Endothelial cell of umbilical vein (primary cell): ENCODE measurements around the gene RUNX2. TPM values are rescaled to one million over a fixed set of nuclear protein-coding genes. Genes with fewer than 3 reads are reported as not detected.

Experiments
- BruUV-seq: library from RNA; stranded (reverse); fragments of 400-500 nt; replicated peaks from 2 replicates; lab custom pipeline; 2021; lab: Mats Ljungman, UMichigan
- CTCF ChIA-PET: fragments of 300-600, 350-600 bp; sonication (Branson Sonifier 250); formaldehyde crosslinking; loops from one replicate; lab custom pipeline; 2021; ENCODE audit warnings: antibody characterized with exemption, inconsistent platforms; lab: Charles Lee
- POLR2A ChIA-PET: fragments of 300-600, 350-600 bp; sonication (Branson Sonifier 250); formaldehyde crosslinking; loops from one replicate; lab custom pipeline; 2021; ENCODE audit warnings: antibody characterized with exemption, inconsistent platforms; lab: Charles Lee
- DNase-seq: peaks from one replicate; pipeline ENCODE4 v3.0.0-alpha.2; 2011; ENCODE audit warnings: low read depth, low spot score
- FAIRE-seq: peaks from 2 replicates; lab custom pipeline; 2011; peaks lifted over from hg19 to GRCh38; lab: Jason Lieb, UNC
- H2AFZ ChIP-seq: 2 replicates; pipeline ENCODE4 v1.6.0; 2012; ENCODE audit warnings: low read depth, low read length, control low read depth, inconsistent platforms
- H3K27ac ChIP-seq: 2 replicates; pipeline ENCODE4 v1.5.1; 2011; ENCODE audit warnings: low read depth, mild to moderate bottlenecking, control low read depth, low read length, moderate library complexity; ENCODE audit not compliant: insufficient read depth
- H3K27me3 ChIP-seq, 2 experiments: 2 replicates each; pipeline versions ENCODE4 v1.6.0 to v1.6.1; 2011; ENCODE audit warnings: low read length in 2 of 2, mixed read lengths in 1 of 2; ENCODE audit not compliant: control insufficient read depth in 2 of 2, insufficient read depth in 2 of 2
- H3K36me3 ChIP-seq, 2 experiments: 2 replicates in 1 of 2; 3 replicates in 1 of 2; pipeline ENCODE4 v1.5.1; 2011; ENCODE audit warnings: low read length in 2 of 2, mild to moderate bottlenecking in 1 of 2, moderate library complexity in 1 of 2; ENCODE audit not compliant: control insufficient read depth in 2 of 2, insufficient read depth in 2 of 2; ENCODE audit errors: extremely low read depth in 1 of 2
- H3K4me1 ChIP-seq: 3 replicates; pipeline ENCODE4 v1.5.1; 2011; ENCODE audit warnings: mild to moderate bottlenecking, low read length; ENCODE audit not compliant: control insufficient read depth, insufficient read depth; ENCODE audit errors: extremely low read depth
- H3K4me2 ChIP-seq: 2 replicates; pipeline ENCODE4 v1.6.1; 2011; ENCODE audit warnings: low read length, control low read depth, mixed read lengths; ENCODE audit not compliant: insufficient read depth
- H3K4me3 ChIP-seq, 3 experiments: fragments of 200-600 bp in 1 of 3; sonication (generic), shearing (Covaris generic) in 1 of 3; replicated peaks in 1 of 3; 2 replicates each; pipeline ENCODE4 v1.5.1; 2011 to 2016; ENCODE audit warnings: control low read depth in 3 of 3, low read length in 3 of 3, mild to moderate bottlenecking in 2 of 3, inconsistent platforms in 1 of 3, low read depth in 1 of 3, moderate library complexity in 1 of 3; ENCODE audit not compliant: insufficient read depth in 1 of 3
- H3K79me2 ChIP-seq: 2 replicates; pipeline ENCODE4 v1.6.0; 2012; ENCODE audit warnings: low read length, inconsistent platforms; ENCODE audit not compliant: control insufficient read depth, insufficient read depth
- H3K9ac ChIP-seq: replicated peaks from 2 replicates; pipeline ENCODE3; 2011; ENCODE audit warnings: low read length, control low read depth; ENCODE audit not compliant: insufficient read depth; ENCODE audit errors: extremely low read depth
- H3K9me1 ChIP-seq: replicated peaks from 3 replicates; pipeline ENCODE4 v1.6.0; 2011; ENCODE audit warnings: mild to moderate bottlenecking, low read length; ENCODE audit not compliant: control insufficient read depth, insufficient read depth; ENCODE audit errors: extremely low read depth
- H3K9me3 ChIP-seq: replicated peaks from 2 replicates; pipeline ENCODE4 v1.5.1; 2012; ENCODE audit warnings: low read length, inconsistent platforms; ENCODE audit not compliant: control insufficient read depth, insufficient read depth
- H4K20me1 ChIP-seq: replicated peaks from 2 replicates; pipeline ENCODE3; 2011; ENCODE audit warnings: mild to moderate bottlenecking, low read length; ENCODE audit not compliant: control insufficient read depth, insufficient read depth; ENCODE audit errors: extremely low read depth
- EZH2 ChIP-seq: IDR thresholded peaks from 2 replicates; pipeline ENCODE4 v1.6.1; 2012; ENCODE audit warnings: borderline replicate concordance, low read depth, mild to moderate bottlenecking, moderate library complexity, low read length, inconsistent platforms; ENCODE audit not compliant: severe bottlenecking
- FOS ChIP-seq: IDR thresholded peaks from 2 replicates; pipeline ENCODE4 v1.6.1; 2011; ENCODE audit warnings: mild to moderate bottlenecking, low read length, moderate library complexity, borderline replicate concordance; ENCODE audit not compliant: insufficient read depth
- GATA2 ChIP-seq: IDR thresholded peaks from 2 replicates; pipeline ENCODE4 v1.7.0; 2011; ENCODE audit warnings: low read depth, mild to moderate bottlenecking, moderate library complexity, mixed read lengths, low read length; ENCODE audit not compliant: insufficient read length, insufficient read depth
- JUN ChIP-seq: IDR thresholded peaks from 2 replicates; pipeline ENCODE4 v1.6.1; 2011; ENCODE audit warnings: borderline replicate concordance, low read depth; ENCODE audit not compliant: insufficient read length, insufficient read depth
- MAX ChIP-seq: IDR thresholded peaks from 2 replicates; pipeline ENCODE4 v1.6.1; 2011; ENCODE audit not compliant: insufficient read depth, insufficient read length
- MYC ChIP-seq: IDR thresholded peaks from one replicate; pipeline ENCODE4 v1.6.1; 2011; ENCODE audit warnings: mild to moderate bottlenecking, low read depth, low read length
- POLR2A ChIP-seq: IDR thresholded peaks from 2 replicates; pipeline ENCODE4 v1.6.1; 2012; ENCODE audit warnings: low read depth, mild to moderate bottlenecking, control low read depth, low read length
- POLR2AphosphoS5 ChIP-seq: IDR thresholded peaks from 2 replicates; pipeline ENCODE4 v1.6.1; 2012; ENCODE audit warnings: low read depth, mild to moderate bottlenecking, control low read depth, low read length, moderate library complexity; ENCODE audit not compliant: insufficient read depth
- dilution Hi-C: fragments of 300-500 bp; cut with MboI; formaldehyde crosslinking; loops from one replicate; pipeline ENCODE4 v1.15.0; 2019; ENCODE audit warnings: low sequenced_read_pairs; ENCODE audit not compliant: extremely low pct_ligation_motif_present
- intact Hi-C: fragments of 100-400 bp; cut with micrococcal nuclease; formaldehyde crosslinking; loops from one replicate; pipeline ENCODE4 v1.10.0; 2022
- polyA plus RNA-seq, 4 experiments: library from polyadenylated mRNA; depleted of rRNA in 3 of 4; stranded (reverse) in 3 of 4; unstranded in 1 of 4; fragments of >200 nt; gene quantifications; 2 replicates each; pipeline versions ENCODE4 v1.2.1 to v1.2.3, GENCODE V29; 2011 to 2012; ENCODE audit warnings: missing spikeins in 1 of 4
- total RNA-seq: library from RNA; stranded (reverse); gene quantifications from 2 replicates; pipeline ENCODE4 v1.2.3, GENCODE V29; 2021
- TF ChIP-seq, protein P1 (sequence below), 2 donors: IDR thresholded peaks; 1 replicate in 1 of 2; 2 replicates in 1 of 2; pipeline ENCODE4 v1.5.1; 2011; ENCODE audit warnings: low read length in 2 of 2, mild to moderate bottlenecking in 2 of 2, moderate library complexity in 2 of 2, control low read depth in 1 of 2, inconsistent platforms in 1 of 2, low read depth in 1 of 2; ENCODE audit not compliant: insufficient read depth in 1 of 2; ENCODE audit errors: extremely low read depth in 1 of 2

Gene RUNX2
- total and polyA plus RNA-seq, 2 donors (not counting 3 experiments of a cell fraction or from before 2014, with no cell fraction given), result 0.06 TPM; not detected in 1

GRCh38 chr6:45648262-45648620 is 320.1 kb downstream of the RUNX2 start:
- no peak for TF ChIP-seq JUN
- no peak for TF ChIP-seq POLR2AphosphoS5
- TF ChIP-seq EZH2, result no peak
- TF ChIP-seq MAX, result no peak
- TF ChIP-seq FOS, result no peak
- TF ChIP-seq POLR2A, result no peak
- Histone ChIP-seq H3K9me3 (no peaks in the 10 kb centered on the region), H3K4me1 (peaks cover 24% of the 10 kb centered on the region), H3K4me2 (no peak overlapping the region), H3K9me1 (no peaks in the 10 kb centered on the region), H4K20me1 (no peaks in the 10 kb centered on the region), H2AFZ (no peak overlapping the region), H3K4me3 (no peak overlapping the region), H3K27ac (no peak overlapping the region), H3K9ac (no peak overlapping the region), H3K79me2 (no peaks in the 10 kb centered on the region), H3K36me3 (no peaks in the 10 kb centered on the region), H3K27me3 (peaks cover 2 to 3% of the 10 kb centered on the region in 2 experiments)
- intact Hi-C loops (no loop called here), dilution Hi-C loops (no loop called here)
- FAIRE-seq (no peak), DNase-seq (no peak)
- POLR2A ChIA-PET, result no interaction called here
- no TSS peak for BruUV-seq
- CTCF ChIA-PET, result interaction anchor here (1.3 to 1.4 kb wide), 2 partner anchors 66 to 211 kb away, joined by 4 to 5 read pairs; no protein-coding TSS in a partner anchor

DNA sequence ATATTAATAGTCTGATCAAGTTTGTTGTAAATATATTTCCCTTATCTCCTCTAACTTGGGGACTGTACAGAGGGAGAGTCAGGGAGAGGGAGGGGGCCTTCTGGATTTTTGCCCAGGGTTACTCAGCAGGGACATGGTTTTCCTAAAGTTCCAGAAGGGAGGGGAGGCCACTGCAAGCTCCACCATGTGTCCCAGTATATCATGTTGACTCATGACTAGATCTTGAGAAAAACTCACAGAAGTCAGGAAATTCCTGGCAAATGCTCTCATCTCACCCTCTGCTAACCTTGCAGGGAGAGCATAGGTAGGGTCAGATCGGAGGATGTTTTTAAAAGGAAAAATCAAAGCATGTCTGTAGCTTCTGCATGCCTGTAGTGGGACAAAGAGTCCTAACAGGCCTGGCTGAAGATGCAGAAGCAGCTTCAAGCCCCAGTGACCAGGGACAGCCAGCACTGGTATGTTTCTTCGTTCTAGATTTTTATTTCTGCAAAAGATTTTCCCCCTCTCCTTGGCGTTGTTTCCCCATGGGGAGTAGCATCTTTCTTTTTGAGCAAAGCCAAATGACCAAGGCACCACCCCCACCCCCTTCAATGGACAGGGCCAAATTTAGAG is 322.5 kb downstream of the RUNX2 start:
- intact Hi-C loops (loop anchor here (1.0 to 2.0 kb wide), 6 partner anchors 27 to 272 kb away; no protein-coding TSS in a partner anchor), dilution Hi-C loops (no loop called here)
- Histone ChIP-seq H3K79me2 (no peaks in the 10 kb centered on the region), H3K4me2 (peak overlapping the region; percentile 49), H3K9ac (no peak overlapping the region), H3K27ac (peak overlapping the region; percentile 26), H3K36me3 (no peaks in the 10 kb centered on the region), H3K4me3 (no peak overlapping the region), H3K9me1 (no peaks in the 10 kb centered on the region), H2AFZ (no peak overlapping the region), H3K27me3 (no peaks in the 10 kb centered on the region), H4K20me1 (no peaks in the 10 kb centered on the region), H3K4me1 (peaks cover 41% of the 10 kb centered on the region), H3K9me3 (no peaks in the 10 kb centered on the region)
- no peak for TF ChIP-seq MAX
- TF ChIP-seq FOS, result peak; percentile 98
- TF ChIP-seq EZH2, result no peak
- TF ChIP-seq POLR2A, result peak; percentile 64
- TF ChIP-seq MYC, result no peak
- peak; percentile 93 for TF ChIP-seq GATA2
- TF ChIP-seq JUN, result peak; percentile 81
- TF ChIP-seq, protein P1, sequence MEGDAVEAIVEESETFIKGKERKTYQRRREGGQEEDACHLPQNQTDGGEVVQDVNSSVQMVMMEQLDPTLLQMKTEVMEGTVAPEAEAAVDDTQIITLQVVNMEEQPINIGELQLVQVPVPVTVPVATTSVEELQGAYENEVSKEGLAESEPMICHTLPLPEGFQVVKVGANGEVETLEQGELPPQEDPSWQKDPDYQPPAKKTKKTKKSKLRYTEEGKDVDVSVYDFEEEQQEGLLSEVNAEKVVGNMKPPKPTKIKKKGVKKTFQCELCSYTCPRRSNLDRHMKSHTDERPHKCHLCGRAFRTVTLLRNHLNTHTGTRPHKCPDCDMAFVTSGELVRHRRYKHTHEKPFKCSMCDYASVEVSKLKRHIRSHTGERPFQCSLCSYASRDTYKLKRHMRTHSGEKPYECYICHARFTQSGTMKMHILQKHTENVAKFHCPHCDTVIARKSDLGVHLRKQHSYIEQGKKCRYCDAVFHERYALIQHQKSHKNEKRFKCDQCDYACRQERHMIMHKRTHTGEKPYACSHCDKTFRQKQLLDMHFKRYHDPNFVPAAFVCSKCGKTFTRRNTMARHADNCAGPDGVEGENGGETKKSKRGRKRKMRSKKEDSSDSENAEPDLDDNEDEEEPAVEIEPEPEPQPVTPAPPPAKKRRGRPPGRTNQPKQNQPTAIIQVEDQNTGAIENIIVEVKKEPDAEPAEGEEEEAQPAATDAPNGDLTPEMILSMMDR (IDR thresholded peaks at IDR 0.05; ENCODE audit: extremely low read depth in 1 of 2, insufficient read depth in 1 of 2, low read depth in 1 of 2, low read length in 2 of 2), result no peak
- peak; percentile 86 for TF ChIP-seq POLR2AphosphoS5
- FAIRE-seq (peak; percentile 99), DNase-seq (peak; percentile 89)
- BruUV-seq, result no TSS peak
- POLR2A ChIA-PET, result interaction anchor here (0.9 kb wide), 1 partner anchor 273 kb away, joined by 3 read pairs; the partner anchor contains the start of gene SUPT3H
- CTCF ChIA-PET, result interaction anchor here (0.7 to 2.3 kb wide), 4 partner anchors 11 to 1181 kb away, joined by 3 to 20 read pairs (median 4); no protein-coding TSS in a partner anchor
